Esophagus muscularis mucosa (tissue), 4 donors: Measurements from ENCODE around the gene PANX3. TPM values are rescaled to one million over a fixed set of nuclear protein-coding genes. Genes with fewer than 3 reads are reported as not detected.

Source experiments
- DNase-seq: peaks from one replicate; pipeline ENCODE4 v3.0.0-alpha.2; 2017; ENCODE audit errors: extremely low spot score
- H3K27ac ChIP-seq, 4 donors: fragments of 200-600 bp; sonication (generic); replicated peaks in 1 of 4; 1 replicate in 3 of 4; 2 replicates in 1 of 4; pipeline ENCODE4 v1.5.1; 2016 to 2019; ENCODE audit warnings: mild to moderate bottlenecking in 1 of 4
- H3K27me3 ChIP-seq, 4 donors: fragments of 200-600 bp; sonication (generic); one replicate each; pipeline versions ENCODE4 v1.5.1 to v1.6.0; 2016 to 2019
- H3K36me3 ChIP-seq, 4 donors: fragments of 200-600 bp; sonication (generic); one replicate each; pipeline ENCODE4 v1.5.1; 2016 to 2019
- H3K4me1 ChIP-seq, 4 donors: fragments of 200-600 bp; sonication (generic); one replicate each; pipeline ENCODE4 v1.5.1; 2016 to 2019
- H3K4me3 ChIP-seq, 4 donors: fragments of 200-600 bp; sonication (generic); 1 replicate in 2 of 4; 2 replicates in 2 of 4; pipeline ENCODE4 v1.5.1; 2016 to 2019; ENCODE audit warnings: mild to moderate bottlenecking in 4 of 4, moderate library complexity in 1 of 4
- H3K9me3 ChIP-seq, 4 donors: fragments of 200-600 bp; sonication (generic); 1 replicate in 3 of 4; 2 replicates in 1 of 4; pipeline ENCODE4 v1.5.1; 2016 to 2019
- EP300 ChIP-seq: sonication (generic); formaldehyde crosslinking; IDR thresholded peaks from one replicate; pipeline ENCODE4 v1.6.1; 2017; ENCODE audit warnings: antibody characterized with exemption
- POLR2A ChIP-seq: fragments of 450-650 bp; IDR thresholded peaks from one replicate; pipeline ENCODE4 v1.6.1; 2017; ENCODE audit warnings: antibody characterized with exemption, moderate library complexity, mild to moderate bottlenecking, low read depth
- POLR2AphosphoS5 ChIP-seq, 2 donors: sonication (generic); formaldehyde crosslinking; IDR thresholded peaks; one replicate each; pipeline ENCODE4 v1.6.1; 2017; ENCODE audit warnings: antibody characterized with exemption in 2 of 2
- WGBS: methylation state at CpG from one replicate; pipeline ENCODE4 v1.1.5; 2018; 5-methylcytosine and 5-hydroxymethylcytosine counted together
- intact Hi-C: fragments of 100-400 bp; cut with DNase I; formaldehyde crosslinking; loops from one replicate; pipeline ENCODE4 v1.15.1; 2023
- total RNA-seq, 4 donors: library from RNA; depleted of rRNA; stranded (reverse); fragments of >200 nt; gene quantifications; one replicate each; pipeline versions ENCODE4 v1.1.0 to v1.2.1, GENCODE V29; 2016
- TF ChIP-seq, protein P1 (sequence below), 3 experiments: fragments of 200-600 bp in 2 of 3; fragments of 450-650 bp in 1 of 3; sonication (generic) in 2 of 3; IDR thresholded peaks; one replicate each; pipeline ENCODE4 v1.5.1; 2017 to 2019; ENCODE audit warnings: antibody characterized with exemption in 3 of 3, mild to moderate bottlenecking in 2 of 3, moderate library complexity in 1 of 3

Gene PANX3, protein sequence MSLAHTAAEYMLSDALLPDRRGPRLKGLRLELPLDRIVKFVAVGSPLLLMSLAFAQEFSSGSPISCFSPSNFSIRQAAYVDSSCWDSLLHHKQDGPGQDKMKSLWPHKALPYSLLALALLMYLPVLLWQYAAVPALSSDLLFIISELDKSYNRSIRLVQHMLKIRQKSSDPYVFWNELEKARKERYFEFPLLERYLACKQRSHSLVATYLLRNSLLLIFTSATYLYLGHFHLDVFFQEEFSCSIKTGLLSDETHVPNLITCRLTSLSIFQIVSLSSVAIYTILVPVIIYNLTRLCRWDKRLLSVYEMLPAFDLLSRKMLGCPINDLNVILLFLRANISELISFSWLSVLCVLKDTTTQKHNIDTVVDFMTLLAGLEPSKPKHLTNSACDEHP
- not detected for total RNA-seq

DNA sequence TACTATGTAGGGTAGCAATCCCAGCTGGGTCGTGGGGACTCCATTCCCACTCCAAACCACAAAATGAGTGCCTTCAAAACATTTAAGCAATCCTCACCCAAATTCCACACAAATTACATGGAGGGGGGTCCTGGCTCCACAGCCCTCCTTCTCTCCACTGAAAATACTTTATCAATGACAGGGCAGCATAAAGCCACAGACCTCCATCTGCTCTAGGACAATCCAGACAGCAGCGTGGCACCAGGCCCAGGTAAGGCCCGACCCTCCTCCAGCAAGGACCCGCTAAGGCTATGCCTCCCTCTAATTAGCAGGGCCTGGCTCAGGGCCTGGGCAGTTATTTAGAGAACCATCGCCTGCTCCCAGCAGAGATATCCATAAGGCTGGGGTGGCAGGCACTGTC is at the start of gene PANX3:
TSS of gene PANX3 (plus strand) at position 365 of the 400 bp plus-strand sequence. CDS start 129 bp downstream, outside the sequence.
- no peak for DNase-seq

DNA sequence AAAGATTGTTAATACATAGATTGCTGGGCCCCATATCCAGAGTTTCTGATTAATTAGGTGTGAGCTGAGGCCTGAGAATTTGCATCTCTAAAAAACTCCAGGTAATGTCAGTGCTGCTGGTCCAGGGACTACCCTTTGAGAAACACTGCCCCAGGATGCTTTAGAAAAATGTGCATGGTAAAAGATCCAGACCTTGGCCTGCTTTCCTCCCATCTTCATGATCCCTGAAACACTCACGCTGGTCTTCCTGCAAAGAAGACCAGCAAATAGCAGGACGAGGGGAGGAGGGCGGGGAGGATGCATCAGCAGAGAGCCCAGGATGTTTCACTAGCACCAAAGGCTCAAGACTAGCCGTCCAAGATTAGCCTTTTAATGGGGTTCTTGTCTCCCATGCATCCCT is 41.5 kb upstream of the PANX3 start, which contains the start of gene OR8A1:
TSS of gene OR8A1 (plus strand) at position 301 of the 400 bp plus-strand sequence. CDS start 123 bp downstream, outside the sequence.
- DNase-seq: no peak
- H3K4me1 ChIP-seq: no peaks in the 10 kb centered on the region
- 66% methylated on average over 4 of the region's 4 CpGs for WGBS
- intact Hi-C loops: no loop called here
- peaks cover 0 to 9% (median 0%) of the 10 kb centered on the region in 4 donors for H3K27me3 ChIP-seq
- peaks cover 0 to 3% (median 0%) of the 10 kb centered on the region in 4 donors for H3K9me3 ChIP-seq
- TF ChIP-seq POLR2AphosphoS5 (IDR thresholded peaks at IDR 0.05) (no peak), POLR2A (no peak), EP300 (no peak)
- TF ChIP-seq, protein P1, sequence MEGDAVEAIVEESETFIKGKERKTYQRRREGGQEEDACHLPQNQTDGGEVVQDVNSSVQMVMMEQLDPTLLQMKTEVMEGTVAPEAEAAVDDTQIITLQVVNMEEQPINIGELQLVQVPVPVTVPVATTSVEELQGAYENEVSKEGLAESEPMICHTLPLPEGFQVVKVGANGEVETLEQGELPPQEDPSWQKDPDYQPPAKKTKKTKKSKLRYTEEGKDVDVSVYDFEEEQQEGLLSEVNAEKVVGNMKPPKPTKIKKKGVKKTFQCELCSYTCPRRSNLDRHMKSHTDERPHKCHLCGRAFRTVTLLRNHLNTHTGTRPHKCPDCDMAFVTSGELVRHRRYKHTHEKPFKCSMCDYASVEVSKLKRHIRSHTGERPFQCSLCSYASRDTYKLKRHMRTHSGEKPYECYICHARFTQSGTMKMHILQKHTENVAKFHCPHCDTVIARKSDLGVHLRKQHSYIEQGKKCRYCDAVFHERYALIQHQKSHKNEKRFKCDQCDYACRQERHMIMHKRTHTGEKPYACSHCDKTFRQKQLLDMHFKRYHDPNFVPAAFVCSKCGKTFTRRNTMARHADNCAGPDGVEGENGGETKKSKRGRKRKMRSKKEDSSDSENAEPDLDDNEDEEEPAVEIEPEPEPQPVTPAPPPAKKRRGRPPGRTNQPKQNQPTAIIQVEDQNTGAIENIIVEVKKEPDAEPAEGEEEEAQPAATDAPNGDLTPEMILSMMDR (IDR thresholded peaks at IDR 0.05): no peak
- H3K36me3 ChIP-seq: no peaks in the 10 kb centered on the region
- H3K27ac ChIP-seq: no peak within 1 kb of the TSS
- H3K4me3 ChIP-seq: no peak within 1 kb of the TSS

More for the DNA sequence above, at the start of gene PANX3:
- WGBS: 88% methylated on average over 5 of the region's 5 CpGs
- no peak for TF ChIP-seq POLR2AphosphoS5 (IDR thresholded peaks at IDR 0.05)
- TF ChIP-seq POLR2A: no peak
- TF ChIP-seq, protein P1 (IDR thresholded peaks at IDR 0.05): no peak
- no peak for TF ChIP-seq EP300
- H3K27ac ChIP-seq: no peak within 1 kb of the TSS
- peaks cover 0 to 31% (median 2%) of the 10 kb centered on the region in 4 donors for H3K27me3 ChIP-seq
- intact Hi-C loops: no loop called here
- no peaks in the 10 kb centered on the region for H3K9me3 ChIP-seq
- no peak within 1 kb of the TSS for H3K4me3 ChIP-seq
- H3K4me1 ChIP-seq: no peaks in the 10 kb centered on the region
- H3K36me3 ChIP-seq: no peaks in the 10 kb centered on the region

DNA sequence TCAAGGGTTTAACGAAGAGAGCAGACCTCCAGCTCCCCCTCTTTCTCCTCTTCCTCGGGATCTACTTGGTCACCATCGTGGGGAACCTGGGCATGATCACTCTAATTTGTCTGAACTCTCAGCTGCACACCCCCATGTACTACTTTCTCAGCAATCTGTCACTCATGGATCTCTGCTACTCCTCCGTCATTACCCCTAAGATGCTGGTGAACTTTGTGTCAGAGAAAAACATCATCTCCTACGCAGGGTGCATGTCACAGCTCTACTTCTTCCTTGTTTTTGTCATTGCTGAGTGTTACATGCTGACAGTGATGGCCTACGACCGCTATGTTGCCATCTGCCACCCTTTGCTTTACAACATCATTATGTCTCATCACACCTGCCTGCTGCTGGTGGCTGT is 41.1 kb upstream of the PANX3 start:
- H3K27me3 ChIP-seq: peaks cover 0 to 9% (median 0%) of the 10 kb centered on the region in 4 donors
- TF ChIP-seq EP300 (no peak), POLR2AphosphoS5 (IDR thresholded peaks at IDR 0.05) (no peak), POLR2A (no peak)
- TF ChIP-seq, protein P1 (IDR thresholded peaks at IDR 0.05): no peak
- 84% methylated on average over 7 of the region's 7 CpGs for WGBS
- intact Hi-C loops: no loop called here
- no peak overlapping the region for H3K27ac ChIP-seq
- H3K4me3 ChIP-seq: no peak overlapping the region
- no peaks in the 10 kb centered on the region for H3K4me1 ChIP-seq
- H3K36me3 ChIP-seq: no peaks in the 10 kb centered on the region
- no peak for DNase-seq
- H3K9me3 ChIP-seq: peaks cover 0 to 3% (median 0%) of the 10 kb centered on the region in 4 donors

DNA sequence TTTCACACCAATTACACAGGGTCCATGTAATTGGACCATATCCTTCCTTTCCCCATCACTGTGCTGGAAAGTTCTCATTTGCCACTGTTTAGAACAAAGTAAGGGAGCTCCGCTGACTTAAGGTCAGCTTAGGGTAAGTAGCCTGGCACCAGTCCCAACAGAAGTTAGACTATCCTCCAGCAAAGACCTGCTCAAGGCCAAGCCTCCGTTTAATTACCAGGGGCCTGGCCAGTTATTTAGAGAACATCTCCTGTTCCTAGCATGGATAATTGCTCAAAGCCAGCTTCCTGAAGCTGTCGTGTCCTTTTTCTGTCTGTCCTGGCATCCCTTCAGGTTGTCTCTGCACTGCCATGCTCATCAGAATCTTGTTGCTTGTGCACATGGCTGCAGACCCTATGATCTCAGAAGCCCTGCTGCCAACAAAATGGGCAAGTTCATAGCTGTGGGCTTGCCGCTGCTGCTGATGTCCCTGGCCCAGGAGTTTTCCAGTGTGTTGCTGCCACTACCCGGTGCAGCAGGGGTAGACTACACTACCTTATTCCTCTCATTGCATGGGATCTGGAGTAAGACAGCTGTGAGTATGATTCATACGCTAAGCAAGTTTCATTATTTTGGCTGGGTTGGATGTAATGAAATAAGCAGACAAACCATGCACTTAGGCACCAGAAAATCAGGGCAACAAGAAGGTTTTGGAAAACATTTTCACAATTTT is 33.4 kb upstream of the PANX3 start:
- Histone ChIP-seq H3K27me3 (peaks cover 0 to 3% (median 0%) of the 10 kb centered on the region in 4 donors), H3K9me3 (peaks cover 0 to 3% (median 0%) of the 10 kb centered on the region in 4 donors), H3K36me3 (no peaks in the 10 kb centered on the region), H3K4me1 (no peaks in the 10 kb centered on the region), H3K4me3 (no peak overlapping the region), H3K27ac (no peak overlapping the region)
- no peak for DNase-seq
- intact Hi-C loops: no loop called here
- TF ChIP-seq EP300 (no peak), POLR2A (no peak), POLR2AphosphoS5 (IDR thresholded peaks at IDR 0.05) (no peak)
- TF ChIP-seq, protein P1 (IDR thresholded peaks at IDR 0.05): no peak
- 69% methylated on average over 6 of the region's 6 CpGs for WGBS
